GM12891 (cell line): ENCODE results near the gene ZNF200.

Source experiments
- POLR2AphosphoS5 ChIP-seq: IDR thresholded peaks from 2 replicates; pipeline ENCODE4 v1.6.1; 2011; ENCODE audit warnings: low read depth, low read length, control low read depth
- TAF1 ChIP-seq: IDR thresholded peaks from 2 replicates; pipeline ENCODE4 v1.6.1; 2011; ENCODE audit warnings: low read depth, low read length, control low read depth

- no peak for TF ChIP-seq POLR2AphosphoS5
- no peak for TF ChIP-seq TAF1
These were observed 32.0 kb upstream of the ZNF200 start for GRCh38 chr16:3266873-3267537.
